Stimulated activated CD8-positive, alpha-beta memory T cell treated with anti-CD3 and anti-CD28 coated beads, Interleukin-7, amount 100 ng/mL, for 4 hours (primary cell): Measurements from ENCODE around the gene SMYD1.

Experiments
- DNase-seq, 2 donors: peaks; one replicate each; pipeline ENCODE4 v3.0.0-alpha.2; 2020; ENCODE audit warnings: low read depth in 2 of 2

Gene SMYD1

GRCh38 chr2:88087073-88087472 is 19.4 kb downstream of the SMYD1 start:
- DNase-seq = no peak

GRCh38 chr2:88087763-88088162 is 20.1 kb downstream of the SMYD1 start:
- DNase-seq = no peak

DNA sequence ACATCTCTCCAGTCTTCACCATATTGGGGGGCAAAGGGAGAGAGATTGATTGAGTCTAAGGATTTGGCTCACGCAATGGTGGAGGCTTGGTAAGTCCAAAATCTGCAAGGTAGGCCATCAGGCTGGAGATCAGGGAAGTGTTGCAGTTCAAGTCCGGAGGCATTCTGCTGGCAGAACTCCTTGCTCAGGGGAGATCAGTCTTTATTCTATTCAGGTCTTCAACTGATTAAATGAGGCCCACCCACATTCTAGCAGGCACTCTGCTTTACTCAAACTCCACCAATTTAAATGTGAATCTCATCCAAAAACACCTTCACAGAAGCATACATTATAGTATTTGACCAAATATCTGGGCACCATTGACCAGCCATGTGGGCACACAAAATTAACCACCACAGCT is 21.4 kb downstream of the SMYD1 start:
- no peak for DNase-seq

- peak; percentile 41 to 45 for DNase-seq
Measured at GRCh38 chr2:88090446-88091283, 23.0 kb downstream of the SMYD1 start.

- no peak for DNase-seq
Measured at GRCh38 chr2:88091943-88092342, 24.3 kb downstream of the SMYD1 start.

DNA sequence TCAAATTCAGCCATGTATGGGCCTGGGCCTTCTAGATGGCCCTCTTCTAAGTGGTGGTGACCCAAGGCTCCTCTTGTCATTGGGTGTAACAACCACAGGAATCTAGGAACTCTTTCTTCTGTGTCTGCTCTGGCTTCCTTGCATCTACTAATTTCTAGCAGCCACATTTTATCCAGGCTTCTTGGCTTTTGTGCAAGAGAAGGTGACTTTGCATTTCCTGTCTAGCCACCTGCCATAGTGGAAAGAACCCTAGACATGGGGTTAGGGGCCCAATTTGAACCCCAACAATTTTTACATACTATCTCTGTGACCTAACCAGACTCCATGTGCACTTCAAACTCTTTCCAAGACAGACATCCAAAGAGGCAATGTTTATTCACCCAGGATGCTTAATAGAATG is 25.1 kb downstream of the SMYD1 start:
- no peak for DNase-seq

- no peak for DNase-seq
Measured at GRCh38 chr2:88095022-88095421, 27.4 kb downstream of the SMYD1 start.

DNA sequence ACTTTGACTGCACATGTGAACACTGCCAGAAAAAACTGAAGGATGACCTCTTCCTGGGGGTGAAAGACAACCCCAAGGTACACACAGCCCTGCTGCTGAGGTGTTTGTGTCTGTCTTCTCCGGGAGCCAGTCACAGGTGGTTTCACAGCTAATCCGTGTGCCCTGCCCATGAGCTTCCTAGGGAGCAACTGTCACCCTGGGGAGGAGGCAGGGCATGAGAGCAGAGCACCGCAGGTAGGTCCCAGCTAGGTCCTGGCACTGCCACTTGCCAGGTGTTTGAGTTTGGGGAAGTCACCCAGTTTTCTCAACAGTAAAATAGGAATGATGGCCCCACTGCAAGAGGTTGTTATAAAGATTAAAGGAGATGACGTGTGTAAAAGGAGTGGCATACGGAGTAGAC is 29.1 kb downstream of the SMYD1 start:
- no peak for DNase-seq

DNA sequence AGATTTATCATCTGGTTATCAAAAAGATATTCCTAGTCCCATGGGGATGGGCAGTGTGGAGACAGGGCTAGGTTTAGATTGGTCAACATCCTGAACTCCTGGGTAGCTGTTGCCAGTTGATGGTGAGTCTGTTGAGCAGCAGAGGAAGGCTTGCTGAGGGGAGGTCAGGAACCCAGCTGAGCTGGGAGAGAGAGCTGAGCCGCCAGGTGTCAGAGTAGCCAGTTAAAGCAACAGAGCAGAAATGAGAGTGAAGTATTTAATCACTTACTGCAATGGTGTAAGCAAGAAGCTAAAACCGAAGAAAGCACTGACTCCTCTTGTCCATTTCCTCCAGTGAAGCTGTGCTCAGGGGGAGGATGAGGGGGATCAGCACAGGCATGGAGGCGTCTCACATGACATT is 29.6 kb downstream of the SMYD1 start:
- DNase-seq = no peak

GRCh38 chr2:88097891-88098557 is 30.4 kb downstream of the SMYD1 start:
- no peak for DNase-seq

- no peak for DNase-seq
Measured at GRCh38 chr2:88098558-88098900, 30.9 kb downstream of the SMYD1 start.

GRCh38 chr2:88099798-88100488 is 32.3 kb downstream of the SMYD1 start:
- DNase-seq = no peak

DNA sequence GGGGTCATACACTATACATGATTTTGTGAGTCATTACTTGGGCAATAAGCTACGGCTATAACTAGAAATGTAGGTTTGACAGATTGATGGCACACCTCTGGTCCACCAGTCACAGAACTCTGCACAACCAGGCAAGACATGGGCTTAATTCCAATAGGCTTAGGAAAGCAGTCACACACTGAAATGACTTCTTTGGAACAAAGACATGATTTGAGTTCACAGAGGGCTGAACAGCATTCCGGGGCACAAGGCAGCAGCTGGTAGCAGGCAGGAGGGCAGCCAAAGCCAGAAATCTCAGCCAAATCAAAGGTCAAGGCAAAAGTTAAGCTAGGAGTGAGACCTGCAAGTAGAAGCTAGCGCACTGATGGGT is 32.8 kb downstream of the SMYD1 start:
- no peak for DNase-seq

DNA sequence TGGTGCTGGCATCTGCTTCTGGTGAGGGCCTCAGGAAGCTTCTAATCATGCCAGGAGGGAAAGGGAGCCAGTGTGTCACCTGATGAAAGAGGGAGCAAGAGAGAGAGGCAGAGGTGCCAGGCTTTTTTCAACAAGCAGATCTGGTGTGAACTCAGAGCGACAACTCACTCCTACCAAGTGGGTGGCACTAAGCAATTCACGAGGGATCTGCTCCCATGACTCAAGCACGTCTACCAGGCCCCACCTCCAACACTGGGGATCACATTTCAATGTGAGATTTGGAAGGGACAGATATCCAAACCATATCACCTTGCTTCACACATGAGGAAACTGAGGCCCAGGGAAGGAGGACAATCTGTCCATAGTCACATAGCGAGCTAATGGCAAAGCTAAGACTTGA is 41.2 kb downstream of the SMYD1 start:
- DNase-seq = no peak

- no peak for DNase-seq
Measured at GRCh38 chr2:88110830-88111229, 43.2 kb downstream of the SMYD1 start.

GRCh38 chr2:88113069-88113468 is 45.4 kb downstream of the SMYD1 start:
- no peak for DNase-seq

GRCh38 chr2:88114889-88115288 is 47.3 kb downstream of the SMYD1 start:
- DNase-seq = no peak

- DNase-seq = no peak
Measured at GRCh38 chr2:88115825-88116518, 48.3 kb downstream of the SMYD1 start.

- no peak for DNase-seq
Measured at GRCh38 chr2:88116669-88117432, 49.2 kb downstream of the SMYD1 start.

DNA sequence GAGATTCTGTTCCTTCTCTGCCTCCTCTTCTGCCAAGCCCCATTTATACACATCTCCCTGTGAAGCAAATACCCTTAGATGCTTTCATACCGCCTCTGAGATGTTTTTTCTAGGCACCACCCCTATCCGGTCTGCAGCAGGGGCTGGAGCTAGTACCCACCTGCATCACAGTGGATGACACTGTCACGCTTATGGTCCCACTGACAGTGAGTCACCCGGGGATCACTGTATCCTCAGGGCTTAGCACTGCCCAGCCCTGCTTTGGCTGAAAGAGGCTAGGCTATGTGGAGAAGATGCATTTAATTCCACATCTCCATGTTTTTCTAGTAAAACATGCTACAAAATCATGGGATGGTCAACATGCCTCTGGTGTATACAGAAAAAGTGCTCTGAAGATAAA is 50.3 kb downstream of the SMYD1 start:
- no peak for DNase-seq

DNA sequence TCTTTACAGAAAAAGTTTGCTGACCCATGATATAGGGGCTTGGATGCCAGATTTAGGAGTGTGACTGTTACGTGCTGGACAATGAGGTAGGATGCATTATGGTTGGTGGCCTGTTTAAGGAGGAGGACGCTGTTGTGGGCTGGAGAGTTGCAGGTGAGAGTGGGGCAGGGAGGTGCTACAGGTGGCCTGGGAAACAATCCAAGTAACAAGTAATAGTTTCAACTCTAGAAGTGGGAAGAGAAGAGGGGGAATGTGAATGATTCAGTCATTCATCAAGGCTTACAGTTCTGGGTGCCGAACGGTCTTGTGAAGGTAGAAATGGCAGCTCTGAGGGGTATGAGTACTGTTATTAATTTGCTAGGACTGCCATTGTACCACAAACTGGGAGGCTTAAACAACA is 54.1 kb downstream of the SMYD1 start:
- DNase-seq = no peak
